Hematopoietic multipotent progenitor cell treated with erythropoietin and hydrocortisone succinate and interleukin-3 and kit ligand, for 15 days (in vitro differentiated cells): ENCODE results near the gene M6PR.
"Not testable (repeated sequence)": the region's sequence is repeated elsewhere in the genome, so short reads cannot be mapped to it uniquely, and the experiment has no call there.

Source experiments
- DNase-seq: peaks from one replicate; pipeline ENCODE4 v3.0.0-alpha.2; 2015; ENCODE audit warnings: low spot score

M6PR gene

GRCh38 chr12:8912914-8913313, 36.5 kb downstream of the M6PR start:
- DNase-seq = no peak

GRCh38 chr12:8911606-8912268, 37.7 kb downstream of the M6PR start:
- DNase-seq = no peak

GRCh38 chr12:8909752-8910151, 39.7 kb downstream of the M6PR start:
- DNase-seq = no peak

GRCh38 chr12:8907513-8907912, 41.9 kb downstream of the M6PR start:
- DNase-seq = no peak

- DNase-seq = no peak
Observed at GRCh38 chr12:8906266-8907180, 42.9 kb downstream of the M6PR start.

- DNase-seq = no peak
Observed at GRCh38 chr12:8905546-8905945, 43.9 kb downstream of the M6PR start.

- DNase-seq = no peak
Observed at GRCh38 chr12:8904665-8905064, 44.8 kb downstream of the M6PR start.

- no peak for DNase-seq
Observed at GRCh38 chr12:8903646-8904045, 45.8 kb downstream of the M6PR start.

GRCh38 chr12:8902703-8903102, 46.7 kb downstream of the M6PR start:
- not testable (repeated sequence) for DNase-seq

GRCh38 chr12:8899830-8900229, 49.6 kb downstream of the M6PR start:
- no peak for DNase-seq

- no peak for DNase-seq
Observed at GRCh38 chr12:8897081-8897480, 52.4 kb downstream of the M6PR start.

- DNase-seq = no peak
Observed at GRCh38 chr12:8894986-8895385, 54.5 kb downstream of the M6PR start.

GRCh38 chr12:8894378-8894777, 55.1 kb downstream of the M6PR start:
- DNase-seq = no peak

- no peak for DNase-seq
Observed at GRCh38 chr12:8891976-8892375, 57.5 kb downstream of the M6PR start.
